HEK293T (cell line): ENCODE data around the gene MTCP1.

Experiments
- BHLHE40 ChIP-seq: fragments of 450-650 bp; IDR thresholded peaks from 2 replicates; pipeline ENCODE4 v1.6.1; 2016; ENCODE audit warnings: mild to moderate bottlenecking, moderate library complexity, borderline replicate concordance
- ELF4 ChIP-seq: fragments of 450-650 bp; IDR thresholded peaks from 2 replicates; pipeline ENCODE4 v1.6.1; 2017; ENCODE audit warnings: antibody characterized with exemption
- FOXA1 ChIP-seq: fragments of 450-650 bp; IDR thresholded peaks from 2 replicates; pipeline ENCODE4 v1.6.1; 2016; ENCODE audit warnings: mild to moderate bottlenecking
- FOXM1 ChIP-seq: fragments of 450-650 bp; IDR thresholded peaks from 2 replicates; pipeline ENCODE4 v1.6.1; 2017; ENCODE audit warnings: mild to moderate bottlenecking, borderline replicate concordance
- L3MBTL2 ChIP-seq: fragments of 450-650 bp; conservative IDR thresholded peaks from 2 replicates; pipeline ENCODE4 v1.6.1; 2016; ENCODE audit warnings: mild to moderate bottlenecking
- LEF1 ChIP-seq: fragments of 450-650 bp; IDR thresholded peaks from 2 replicates; pipeline ENCODE4 v1.6.1; 2017; ENCODE audit warnings: mild to moderate bottlenecking, borderline replicate concordance
- NFRKB ChIP-seq: fragments of 450-650 bp; IDR thresholded peaks from 2 replicates; pipeline ENCODE4 v1.6.1; 2016; ENCODE audit warnings: mild to moderate bottlenecking, moderate library complexity
- SUZ12 ChIP-seq: fragments of 450-650 bp; IDR thresholded peaks from 2 replicates; pipeline ENCODE4 v1.6.1; 2016; ENCODE audit warnings: mild to moderate bottlenecking
- TARDBP ChIP-seq: fragments of 450-650 bp; IDR thresholded peaks from 2 replicates; pipeline ENCODE4 v1.6.1; 2016
- ZNF384 ChIP-seq: fragments of 450-650 bp; IDR thresholded peaks from 2 replicates; pipeline ENCODE4 v1.6.1; 2016
- TF ChIP-seq, protein P1 (sequence below): fragments of 450-650 bp; IDR thresholded peaks from 2 replicates; pipeline ENCODE4 v1.6.1; 2016

DNA sequence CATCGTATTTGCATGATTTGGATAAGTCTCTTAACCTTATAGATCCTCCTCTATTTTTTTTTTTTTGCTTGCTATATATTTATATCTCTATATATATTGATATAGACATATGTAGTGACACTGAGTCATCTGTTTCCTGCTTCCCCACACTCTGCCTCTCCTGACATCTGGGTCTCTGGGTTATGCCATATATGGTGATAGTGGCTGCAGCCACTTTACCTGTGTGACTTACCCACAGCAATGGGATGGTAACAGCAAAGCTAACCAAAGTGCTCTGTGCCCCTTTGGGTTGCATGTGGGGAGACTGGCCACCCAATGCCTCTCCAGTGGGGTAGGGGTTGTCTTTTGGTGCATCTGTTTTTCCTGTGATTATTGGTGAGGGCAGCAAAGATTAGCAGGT is 14.5 kb downstream of the MTCP1 start:
- TF ChIP-seq FOXA1 (no peak), ZNF384 (no peak), NFRKB (no peak), TARDBP (no peak), LEF1 (no peak), BHLHE40 (no peak), ELF4 (no peak), SUZ12 (no peak), L3MBTL2 (no peak), FOXM1 (no peak)
- TF ChIP-seq, protein P1, sequence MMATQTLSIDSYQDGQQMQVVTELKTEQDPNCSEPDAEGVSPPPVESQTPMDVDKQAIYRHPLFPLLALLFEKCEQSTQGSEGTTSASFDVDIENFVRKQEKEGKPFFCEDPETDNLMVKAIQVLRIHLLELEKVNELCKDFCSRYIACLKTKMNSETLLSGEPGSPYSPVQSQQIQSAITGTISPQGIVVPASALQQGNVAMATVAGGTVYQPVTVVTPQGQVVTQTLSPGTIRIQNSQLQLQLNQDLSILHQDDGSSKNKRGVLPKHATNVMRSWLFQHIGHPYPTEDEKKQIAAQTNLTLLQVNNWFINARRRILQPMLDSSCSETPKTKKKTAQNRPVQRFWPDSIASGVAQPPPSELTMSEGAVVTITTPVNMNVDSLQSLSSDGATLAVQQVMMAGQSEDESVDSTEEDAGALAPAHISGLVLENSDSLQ: no peak
